HG03066 (cell line): ENCODE results near the gene POLH.
"Not testable (repeated sequence)": the region's sequence is repeated elsewhere in the genome, so short reads cannot be mapped to it uniquely, and the experiment has no call there.

Experiments used
- ATAC-seq: cut with Tn5 transposase; IDR thresholded peaks from one replicate; pipeline ENCODE4 v1.9.1; 2021; ENCODE audit warnings: low read depth; ENCODE audit not compliant: unreplicated experiment

POLH gene

DNA sequence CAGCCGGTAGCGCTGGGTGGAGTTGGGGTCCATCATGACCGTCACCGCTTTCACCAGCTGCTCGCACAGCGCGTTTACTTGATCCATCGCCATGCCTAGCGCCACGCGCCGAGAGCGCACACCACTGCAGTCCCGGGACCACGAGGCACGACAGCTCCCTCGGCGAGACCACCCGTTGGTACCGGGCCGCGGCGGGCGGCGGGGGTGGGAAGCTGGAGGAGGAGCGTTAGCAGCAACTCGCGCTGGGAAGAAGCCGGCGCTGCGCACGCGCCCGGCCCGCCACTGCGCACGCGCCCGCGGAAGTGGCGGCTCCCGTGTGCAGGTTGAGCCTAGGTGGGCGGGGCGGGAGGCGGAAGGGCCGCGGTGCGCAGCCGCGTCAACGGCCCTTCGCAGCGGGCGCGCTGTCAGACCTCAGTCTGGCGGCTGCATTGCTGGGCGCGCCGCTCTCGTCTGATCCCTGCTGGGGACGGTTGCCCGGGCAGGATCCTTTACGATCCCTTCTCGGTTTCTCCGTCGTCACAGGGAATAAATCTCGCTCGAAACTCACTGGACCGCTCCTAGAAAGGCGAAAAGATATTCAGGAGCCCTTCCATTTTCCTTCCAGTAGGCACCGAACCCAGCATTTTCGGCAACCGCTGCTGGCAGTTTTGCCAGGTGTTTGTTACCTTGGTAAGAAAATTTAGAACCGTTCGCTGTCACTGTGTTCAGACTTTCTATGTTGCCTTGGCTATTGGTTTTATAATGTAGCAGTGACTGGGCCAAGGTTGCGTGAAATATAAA lies at the start of gene POLH, which contains the start of gene XPO5:
TSS of gene POLH (plus strand) at position 414 of the 780 bp plus-strand sequence. CDS start 6,135 bp downstream, outside the sequence.
TSS of gene XPO5 (minus strand) at position 267 of the 780 bp plus-strand sequence. CDS start at position 93, 174 bp downstream.
- ATAC-seq = peak; percentile 83

DNA sequence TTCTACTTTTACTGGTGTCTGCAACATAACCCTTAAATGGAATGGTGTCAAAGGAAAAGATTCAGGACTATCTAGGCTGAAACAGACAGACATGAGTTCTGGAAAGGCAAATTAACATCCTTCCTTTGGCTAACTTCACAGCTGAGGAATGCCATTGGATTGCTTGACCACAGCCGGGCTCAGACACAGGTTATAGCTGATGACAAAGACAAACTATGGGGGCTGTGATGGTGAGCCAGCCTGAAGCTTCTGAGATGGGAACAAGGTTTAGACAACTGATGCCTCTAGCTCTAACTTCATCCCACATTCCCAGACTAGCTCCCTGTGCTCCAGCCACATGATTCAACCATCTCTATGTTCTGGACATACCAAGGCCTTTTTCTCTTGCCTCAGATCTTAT lies 43.8 kb upstream of the POLH start:
- no peak for ATAC-seq

DNA sequence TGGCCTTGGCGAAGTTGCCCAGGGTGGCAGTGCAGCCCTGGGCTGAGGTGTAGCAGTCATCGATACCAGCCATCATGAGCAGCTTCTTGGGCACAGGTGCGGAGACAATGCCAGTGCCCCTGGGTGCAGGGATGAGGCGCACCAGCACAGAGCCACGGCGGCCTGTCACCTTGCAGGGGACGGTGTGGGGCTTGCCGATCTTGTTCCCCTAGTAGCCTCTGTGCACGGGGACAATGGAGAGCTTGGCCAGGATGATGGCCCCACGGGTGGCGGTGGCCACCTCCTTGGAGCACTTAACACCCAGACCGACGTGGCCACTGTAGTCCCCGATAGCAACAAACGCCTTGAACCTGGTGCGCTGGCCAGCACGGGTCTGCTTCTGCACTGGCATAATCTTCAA lies 37.0 kb upstream of the POLH start:
- not testable (repeated sequence) for ATAC-seq

DNA sequence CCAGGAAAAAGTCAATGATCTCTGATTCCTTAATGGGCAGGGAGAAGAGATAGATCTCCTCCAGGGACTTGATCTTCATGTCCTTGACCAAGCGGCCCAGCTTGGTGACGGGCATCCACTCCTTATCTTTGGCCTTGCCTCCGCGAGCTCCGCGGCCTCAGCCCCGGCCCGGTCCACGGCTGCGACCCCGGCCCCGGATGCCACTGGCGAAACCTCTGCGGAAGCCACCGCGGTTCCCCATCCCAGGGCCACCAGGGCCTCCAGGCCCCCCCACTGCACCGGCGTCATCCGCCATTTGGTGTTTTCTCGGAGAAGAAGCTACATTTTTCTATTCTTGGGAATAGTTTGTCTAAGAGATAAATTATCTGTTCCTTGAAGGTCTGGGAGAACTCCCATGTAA lies 36.6 kb upstream of the POLH start:
- not testable (repeated sequence) for ATAC-seq

DNA sequence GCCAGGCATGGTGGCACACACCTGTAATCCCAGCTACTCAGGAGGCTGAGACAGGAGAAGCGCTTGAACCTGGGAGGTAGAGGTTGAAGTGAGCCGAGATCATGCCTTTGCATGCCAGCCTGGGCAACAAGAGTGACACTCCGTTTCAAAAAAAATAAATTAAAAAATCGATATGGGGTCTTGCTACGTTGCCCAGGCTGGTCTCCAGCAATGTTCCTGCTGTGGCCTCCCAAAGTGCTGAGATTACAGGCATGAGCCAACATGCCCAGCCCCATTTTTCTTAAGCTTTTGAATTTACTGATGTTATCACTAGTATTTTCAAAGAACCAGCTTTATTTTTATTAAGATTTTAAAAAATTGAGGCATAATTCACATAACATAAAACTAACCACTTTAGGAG lies 35.5 kb upstream of the POLH start:
- no peak for ATAC-seq

DNA sequence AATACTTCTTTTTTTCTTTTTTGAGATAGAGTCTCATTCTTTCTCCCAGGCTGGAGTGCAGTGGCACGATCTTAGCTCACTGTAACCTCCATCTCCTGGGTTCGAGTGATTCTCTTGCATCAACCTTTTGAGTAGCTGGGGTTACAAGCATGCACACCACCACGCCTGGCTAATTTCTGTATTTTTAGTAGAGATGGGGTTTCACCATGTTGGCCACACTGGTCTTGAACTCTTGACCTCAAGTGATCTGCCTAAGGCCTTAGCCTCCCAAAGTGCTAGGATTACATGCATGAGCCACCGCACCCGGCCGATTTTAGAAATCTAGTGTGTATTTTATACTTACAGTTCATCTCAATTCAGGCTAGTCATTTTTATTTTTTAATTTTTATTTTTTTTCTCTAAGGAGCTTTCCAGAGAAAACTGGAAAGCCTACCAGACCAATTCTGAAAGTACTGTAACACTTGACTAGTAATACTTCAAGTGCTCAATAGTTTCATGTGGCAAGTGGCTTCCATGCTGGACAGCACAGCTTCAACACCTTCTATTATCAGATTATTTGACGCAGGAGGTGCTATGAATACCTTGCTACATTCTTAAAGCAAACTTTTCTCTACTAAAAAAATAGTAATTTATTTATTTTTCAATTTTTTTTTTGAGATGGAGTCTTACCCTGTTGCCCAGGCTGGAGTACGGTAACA lies 34.1 kb upstream of the POLH start:
- peak; percentile 80 for ATAC-seq

DNA sequence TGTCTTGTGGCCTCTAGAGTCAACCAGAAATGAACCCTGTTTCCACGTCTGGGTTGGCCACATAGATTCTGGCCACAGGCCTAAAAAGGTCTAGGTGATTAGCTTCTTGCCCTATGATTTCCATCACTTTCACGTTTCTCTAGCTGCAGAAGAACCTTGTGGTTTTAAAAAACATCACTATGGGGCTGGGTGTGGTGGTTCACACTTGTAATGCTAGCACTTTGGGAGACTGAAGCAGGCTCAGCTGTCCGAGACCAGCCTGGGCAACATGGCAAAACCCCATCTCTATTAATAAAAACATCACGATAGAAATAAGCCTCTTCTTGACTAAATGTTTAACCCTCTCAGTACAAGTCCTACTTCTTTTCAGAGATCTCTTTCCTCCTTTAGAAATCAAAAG lies 31.5 kb upstream of the POLH start:
- no peak for ATAC-seq

DNA sequence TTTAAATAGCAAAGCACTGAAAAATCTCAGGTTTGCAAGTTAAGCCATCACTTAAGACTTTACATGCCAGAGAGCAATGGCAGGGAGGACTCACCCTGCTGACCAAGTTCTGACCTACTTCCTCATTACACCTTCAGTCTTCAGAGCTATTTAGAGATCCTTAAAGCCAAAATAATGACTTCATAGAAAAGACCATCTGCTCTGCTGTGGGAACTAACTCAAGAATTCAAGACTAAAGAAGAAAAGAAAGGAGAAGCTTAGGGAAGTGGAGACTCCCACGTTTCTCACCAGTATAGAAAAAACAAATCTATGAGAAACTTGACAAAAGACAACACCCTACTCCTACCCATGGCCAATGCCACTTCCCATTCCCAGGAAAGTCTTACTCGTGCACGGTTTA lies 28.8 kb upstream of the POLH start:
- no peak for ATAC-seq

DNA sequence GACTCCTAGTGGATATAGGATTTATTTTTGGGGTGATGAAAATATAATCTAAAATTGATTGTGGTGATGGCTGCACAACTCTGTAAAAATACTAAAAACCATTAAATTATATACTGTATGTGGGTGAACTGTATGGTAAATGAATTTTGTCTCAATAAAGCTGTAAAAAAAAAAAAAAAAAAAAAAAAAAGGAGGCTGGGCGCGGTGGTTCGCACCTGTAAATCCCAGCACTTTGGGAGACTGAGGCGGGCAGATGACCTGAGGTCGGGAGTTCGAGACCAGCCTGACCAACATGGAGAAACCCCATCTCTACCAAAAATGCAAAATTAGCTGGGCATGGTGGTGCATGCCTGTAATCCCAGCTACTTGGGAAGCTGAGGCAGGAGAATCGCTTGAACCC lies 18.4 kb upstream of the POLH start:
- not testable (repeated sequence) for ATAC-seq

DNA sequence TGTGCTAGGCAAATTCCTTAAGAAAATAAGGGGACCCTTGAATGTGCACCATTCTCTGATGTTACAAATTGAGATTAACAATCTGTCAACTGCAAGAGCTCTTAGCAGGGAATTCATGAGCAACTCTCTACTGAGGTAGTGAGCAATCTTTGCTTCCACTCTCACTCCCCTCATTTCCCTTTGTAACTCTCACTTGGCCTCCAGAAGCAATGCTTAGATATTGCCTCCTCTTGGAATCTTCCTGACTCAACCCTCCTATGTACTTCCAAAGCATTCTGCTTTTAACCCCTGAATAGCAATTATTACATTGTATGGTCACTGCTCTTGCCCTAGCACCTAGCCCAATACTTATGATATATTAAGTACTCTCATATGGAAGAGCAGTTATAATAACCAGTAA lies 16.7 kb upstream of the POLH start:
- no peak for ATAC-seq

DNA sequence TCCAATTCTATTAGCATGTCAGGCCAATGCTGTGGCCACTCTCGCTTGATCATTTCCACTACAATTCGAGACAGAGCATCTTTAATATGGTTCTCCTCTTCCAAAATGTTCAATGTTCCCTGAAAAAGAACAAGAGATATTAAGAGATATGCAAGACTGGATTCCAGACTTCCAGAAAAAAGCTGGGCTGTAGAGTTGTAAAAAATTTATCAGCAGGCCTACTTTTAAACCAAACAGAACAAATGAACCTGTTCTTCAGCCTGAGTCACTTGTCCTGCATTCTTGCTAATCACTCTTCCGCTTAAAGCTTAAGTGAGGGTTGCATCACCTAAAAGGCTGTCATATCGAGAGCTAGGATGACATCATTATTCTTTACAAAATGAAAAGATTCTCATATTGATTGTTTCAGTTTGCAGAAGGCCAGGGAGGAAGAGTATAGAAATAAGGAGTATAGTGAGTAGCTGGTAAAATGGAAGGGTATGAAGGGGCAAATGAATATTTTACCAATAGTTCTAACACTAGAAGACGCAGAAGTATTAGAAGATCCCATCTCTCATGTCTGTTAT lies 5.0 kb upstream of the POLH start:
- no peak for ATAC-seq

DNA sequence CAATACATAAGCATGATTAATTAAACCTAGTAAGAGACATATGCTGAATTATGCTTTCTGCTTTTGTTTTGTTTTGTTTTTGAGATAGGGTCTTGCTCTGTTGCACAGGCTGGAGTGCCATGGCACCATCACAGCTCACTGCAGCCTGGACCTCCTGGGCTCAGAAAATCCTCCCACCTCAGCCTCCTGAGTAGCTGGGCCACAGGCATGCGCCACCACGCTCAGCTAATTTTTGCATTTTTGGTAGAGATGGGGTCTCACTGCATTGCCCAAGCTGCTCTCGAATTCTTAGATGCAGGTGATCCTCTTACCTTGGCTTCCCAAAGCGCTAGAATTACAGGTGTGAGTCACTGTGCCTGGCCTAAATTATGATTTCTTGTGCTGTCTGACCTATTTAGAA lies 4.0 kb upstream of the POLH start:
- no peak for ATAC-seq

DNA sequence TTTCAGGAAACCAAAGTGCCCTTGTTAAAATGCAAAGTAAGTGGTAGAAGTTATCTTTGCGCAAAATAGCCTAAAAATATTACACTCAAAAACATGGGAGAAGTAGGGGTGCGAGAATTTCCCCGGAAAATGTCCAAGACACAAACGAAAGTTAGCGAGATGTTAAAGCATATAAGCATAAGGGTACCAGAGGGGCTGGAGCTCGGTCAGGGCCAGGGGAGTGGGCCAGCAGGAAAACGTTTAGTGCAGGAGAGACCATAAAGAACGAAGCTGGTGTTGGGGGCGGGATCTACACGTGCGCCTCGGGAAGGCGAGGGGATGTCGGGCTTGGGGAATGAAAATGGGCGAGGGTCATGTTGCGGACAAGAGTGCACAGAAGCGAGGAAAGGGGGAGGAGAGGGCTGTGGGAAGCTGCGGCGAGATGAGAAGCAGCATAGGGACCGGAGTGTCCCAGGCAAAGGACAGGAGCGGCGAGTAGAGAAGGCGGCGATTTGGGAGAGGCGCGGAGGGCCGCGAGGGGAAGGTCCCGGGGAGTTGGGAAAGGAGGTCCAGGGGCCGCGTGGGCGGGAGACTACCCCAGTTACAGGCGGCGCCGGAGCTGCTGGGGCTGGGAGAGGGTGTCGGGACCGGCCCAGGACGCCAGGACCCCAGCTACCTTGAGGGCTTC lies 747 bp upstream of the POLH start:
- ATAC-seq = peak; percentile 33

DNA sequence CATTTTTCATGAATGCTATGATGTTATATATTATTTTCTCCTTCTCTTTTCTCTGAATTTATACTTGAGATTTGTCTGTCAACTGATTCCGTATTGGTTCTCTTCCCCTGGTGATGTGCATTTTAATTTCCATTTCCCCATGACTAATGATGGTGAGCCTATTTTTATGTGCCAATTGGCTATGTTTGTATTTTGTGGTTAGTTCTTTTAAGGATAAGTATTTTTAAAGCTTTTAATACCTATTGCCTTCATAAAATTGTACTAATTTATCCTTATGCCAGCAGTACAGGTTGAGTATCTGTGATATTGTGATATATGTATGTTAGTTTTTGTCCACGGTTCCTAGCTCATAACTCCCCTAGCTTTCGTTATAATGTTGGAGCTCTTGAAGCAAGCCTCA lies 2.8 kb downstream of the POLH start:
- ATAC-seq = no peak

DNA sequence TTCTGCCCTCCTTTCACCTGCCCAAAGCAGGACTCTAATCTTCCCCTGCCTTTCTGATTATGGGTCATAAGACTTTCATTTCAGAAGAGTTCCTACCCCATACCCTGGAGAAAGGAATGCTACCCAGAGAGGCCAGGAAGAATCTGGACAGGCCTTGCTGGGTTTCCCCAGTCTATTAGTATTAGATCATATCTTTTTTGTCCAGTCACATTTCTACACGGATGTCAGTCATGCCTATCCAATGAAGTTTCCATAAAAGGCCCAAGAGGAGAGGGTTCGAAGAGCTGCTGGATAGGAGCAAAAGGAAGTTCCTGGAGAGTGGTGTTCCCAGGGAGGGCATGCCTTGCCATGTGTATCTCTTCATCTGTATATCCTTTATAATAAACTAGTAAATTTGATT lies 3.2 kb downstream of the POLH start:
- ATAC-seq = no peak

DNA sequence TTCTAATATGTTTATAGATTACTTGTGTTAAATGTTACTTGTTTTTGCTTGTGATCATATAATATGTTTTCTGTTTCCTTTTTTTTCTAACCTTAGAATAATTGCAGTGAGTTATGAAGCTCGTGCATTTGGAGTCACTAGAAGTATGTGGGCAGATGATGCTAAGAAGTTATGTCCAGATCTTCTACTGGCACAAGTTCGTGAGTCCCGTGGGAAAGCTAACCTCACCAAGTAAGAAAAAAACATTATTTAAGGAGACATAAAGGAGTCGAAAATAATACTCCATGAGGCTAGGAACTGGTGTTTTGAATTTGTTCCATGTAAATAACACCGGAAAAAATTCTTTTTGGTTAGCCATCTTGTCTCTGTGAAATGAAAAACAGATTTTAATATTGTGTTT lies 6.9 kb downstream of the POLH start:
- no peak for ATAC-seq

DNA sequence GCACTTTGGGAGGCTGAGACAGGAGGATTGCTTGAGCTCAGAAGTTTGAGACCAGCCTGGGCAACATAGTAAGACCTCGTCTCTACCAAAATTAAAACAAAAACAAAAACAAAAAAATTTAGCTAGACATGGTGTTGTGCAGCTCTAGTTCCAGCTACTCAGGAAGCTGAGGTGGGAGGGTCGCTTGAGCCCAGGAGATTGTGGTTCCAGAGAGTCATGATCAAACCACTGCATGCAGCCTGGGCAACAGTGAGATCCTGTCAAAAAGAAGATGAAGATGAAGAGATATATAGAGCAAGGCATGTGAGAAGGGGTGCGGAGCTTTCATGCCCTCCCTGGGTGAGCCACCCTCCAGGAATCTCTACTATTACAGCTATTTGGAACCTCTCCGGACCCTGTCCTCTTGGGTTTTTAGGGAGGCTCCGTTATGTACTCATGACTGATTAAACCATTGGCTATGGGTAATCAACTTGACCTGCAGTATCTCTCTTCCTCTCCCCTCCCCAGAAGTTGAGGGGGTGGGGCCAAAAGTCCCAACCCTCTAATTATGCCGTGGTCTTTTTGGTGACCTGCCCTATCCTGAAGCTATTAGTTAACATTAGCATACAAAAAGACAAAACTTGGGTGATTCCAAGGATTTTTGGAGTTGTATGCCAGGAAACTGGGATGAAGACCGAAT lies 9.0 kb downstream of the POLH start:
- no peak for ATAC-seq

DNA sequence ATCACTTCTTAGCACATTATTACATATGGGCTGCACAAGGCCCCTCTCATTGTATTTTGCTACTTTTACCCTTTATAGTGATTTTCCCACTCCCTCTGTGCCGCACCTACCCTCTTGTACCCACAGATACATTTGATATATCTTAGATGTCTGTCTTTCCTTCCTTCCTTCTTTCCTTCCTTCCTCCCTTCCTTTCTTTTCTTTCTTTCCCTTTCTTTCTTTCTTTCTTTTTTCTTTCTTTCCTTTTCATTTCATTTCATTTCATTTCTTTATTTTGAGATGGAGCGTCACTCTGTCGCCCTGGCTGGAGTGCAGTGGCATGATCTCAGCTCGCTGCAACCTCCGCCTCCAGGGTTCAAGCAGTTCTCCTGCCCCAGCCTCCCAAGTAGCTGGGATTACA lies 12.2 kb downstream of the POLH start:
- ATAC-seq = no peak

DNA sequence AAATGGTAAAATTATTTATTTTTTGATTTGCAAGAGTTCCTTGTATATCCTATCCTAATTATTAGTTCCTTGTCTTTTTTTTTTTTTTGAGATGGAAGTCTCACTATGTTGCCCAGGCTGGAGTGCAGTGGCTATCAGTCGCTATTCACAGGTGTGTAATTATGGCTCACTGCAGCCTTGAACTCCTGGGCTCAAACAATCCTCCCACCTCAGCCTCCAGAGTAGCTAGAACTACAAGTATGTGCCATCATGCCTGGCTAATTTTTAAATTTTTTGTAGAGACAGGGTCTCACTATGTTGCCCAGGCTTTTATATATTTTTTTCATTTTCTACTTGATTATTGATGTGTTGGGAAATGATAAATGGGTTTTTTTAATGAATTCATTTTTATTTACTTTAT lies 13.6 kb downstream of the POLH start:
- not testable (repeated sequence) for ATAC-seq

DNA sequence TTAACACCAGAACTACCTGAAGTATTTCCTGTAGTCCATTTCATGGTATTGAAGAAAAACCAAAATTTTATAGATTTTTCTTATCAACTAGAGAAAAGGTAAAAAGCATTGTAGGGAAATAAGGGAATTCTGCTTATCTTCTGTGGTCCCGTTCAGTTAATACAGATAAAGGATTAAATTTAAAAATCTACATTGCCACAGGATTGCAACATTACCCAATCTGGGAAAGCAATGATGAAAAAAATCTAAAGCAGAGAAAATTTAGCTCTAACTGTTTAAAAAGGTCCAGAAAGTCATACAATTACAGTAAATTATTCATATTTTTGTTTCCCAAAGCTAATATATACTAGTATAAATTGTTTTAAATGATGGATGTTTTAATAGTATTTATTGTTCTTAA lies 18.0 kb downstream of the POLH start:
- ATAC-seq = no peak

DNA sequence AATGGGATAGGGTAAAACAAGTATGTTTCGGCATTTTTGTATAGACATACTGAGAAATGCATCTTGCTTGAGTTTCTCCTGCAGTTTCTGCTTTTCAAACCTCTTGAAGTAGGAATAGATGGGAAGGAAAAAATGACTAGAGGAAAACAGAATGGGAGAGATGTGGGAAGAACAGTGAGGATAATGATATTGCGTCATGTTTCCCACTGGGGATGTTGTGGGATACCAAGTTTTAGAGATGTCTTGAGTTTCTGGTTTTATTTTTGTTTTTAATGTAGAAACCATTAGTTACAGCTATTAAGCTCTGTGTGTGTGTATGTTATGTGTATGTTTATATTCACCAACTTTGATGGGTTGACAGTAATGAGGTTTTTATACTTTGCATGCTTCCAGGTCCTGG lies 24.6 kb downstream of the POLH start:
- ATAC-seq = no peak
